K562 (cell line): ENCODE data around the gene BLID. TPM values are rescaled to one million over a fixed set of nuclear protein-coding genes. Genes with fewer than 3 reads are reported as not detected.

Source experiments
- ATAC-seq: fragments of 200-7000 bp; cut with Tn5 transposase; 3 replicates; pipeline ENCODE4 v1.9.1; 2020; ENCODE audit warnings: moderate library complexity
- BruUV-seq: library from RNA; stranded (reverse); fragments of 400-500 nt; replicated peaks from 2 replicates; lab custom pipeline; 2021; lab: Mats Ljungman, UMichigan
- CTCF ChIA-PET: fragments of 300-600 bp; formaldehyde crosslinking; extraction: SDS; loops from one replicate; lab custom pipeline; 2021; ENCODE audit warnings: low intra/inter-chr PET ratio; lab: Yijun Ruan, JAX
- POLR2A ChIA-PET: fragments of 300-600, 350-650 bp; sonication (Branson Sonifier 250); formaldehyde crosslinking; extraction: SDS; loops from one replicate; lab custom pipeline; 2021; ENCODE audit warnings: antibody characterized with exemption, inconsistent platforms; lab: Yijun Ruan, JAX
- DNase-seq, 4 experiments: peaks; one replicate each; pipeline versions ENCODE4 v3.0.0 to v3.0.0-alpha.2; 2011 to 2018; ENCODE audit warnings: low spot score in 3 of 4, mixed read lengths in 3 of 4; ENCODE audit errors: extremely low read depth in 1 of 4
- FAIRE-seq: peaks from 2 replicates; lab custom pipeline; 2011; peaks lifted over from hg19 to GRCh38; lab: Jason Lieb, UNC
- H2AFZ ChIP-seq: 2 replicates; pipeline ENCODE4 v1.6.0; 2011; ENCODE audit warnings: low read depth, low read length, control low read depth, inconsistent platforms
- H3K27ac ChIP-seq: fragments of 200-600 bp; 3 replicates; pipeline ENCODE4 v1.8.0; 2011; ENCODE audit warnings: low read depth, mild to moderate bottlenecking, control low read depth, inconsistent platforms, low read length, moderate library complexity, mixed read lengths; ENCODE audit errors: extremely low read depth
- H3K27me3 ChIP-seq, 2 experiments: fragments of 300-600 bp in 1 of 2; 2 replicates in 1 of 2; 3 replicates in 1 of 2; pipeline versions ENCODE4 v1.6.0 to v1.8.0; 2011; ENCODE audit warnings: inconsistent platforms in 2 of 2, low read length in 2 of 2, mild to moderate bottlenecking in 1 of 2, mixed read lengths in 1 of 2, moderate library complexity in 1 of 2; ENCODE audit not compliant: control insufficient read depth in 2 of 2, insufficient read depth in 2 of 2
- H3K36me3 ChIP-seq: fragments of 300-600 bp; 3 replicates; pipeline ENCODE4 v1.8.0; 2011; ENCODE audit warnings: mild to moderate bottlenecking, low read length, inconsistent platforms; ENCODE audit not compliant: control insufficient read depth, insufficient read depth
- H3K4me1 ChIP-seq, 2 experiments: fragments of 200-600 bp in 1 of 2; replicated peaks in 1 of 2; 2 replicates in 1 of 2; 3 replicates in 1 of 2; pipeline versions ENCODE4 v1.5.1 to v1.8.0; 2011; ENCODE audit warnings: inconsistent platforms in 2 of 2, low read length in 2 of 2, mild to moderate bottlenecking in 1 of 2, mixed read lengths in 1 of 2, moderate library complexity in 1 of 2; ENCODE audit not compliant: control insufficient read depth in 2 of 2, insufficient read depth in 2 of 2
- H3K4me2 ChIP-seq: 2 replicates; pipeline ENCODE4 v1.6.1; 2011; ENCODE audit warnings: low read length, control low read depth, inconsistent platforms, mixed read lengths; ENCODE audit not compliant: insufficient read depth
- H3K4me3 ChIP-seq: fragments of 200-600 bp; sonication (generic), shearing (Covaris generic); 2 replicates; pipeline ENCODE4 v1.5.1; 2016; ENCODE audit warnings: control low read depth, inconsistent platforms
- H3K79me2 ChIP-seq: fragments of 200-600 bp; 3 replicates; pipeline ENCODE4 v1.8.0; 2011; ENCODE audit warnings: low read length, inconsistent platforms; ENCODE audit not compliant: control insufficient read depth, insufficient read depth
- H3K9ac ChIP-seq, 2 experiments: 2 replicates each; pipeline versions ENCODE4 v1.6.0 to v1.6.1; 2011; ENCODE audit warnings: low read depth in 2 of 2, low read length in 2 of 2, control low read depth in 1 of 2, inconsistent platforms in 1 of 2, mild to moderate bottlenecking in 1 of 2, mixed read lengths in 1 of 2; ENCODE audit not compliant: insufficient read depth in 1 of 2
- H3K9me1 ChIP-seq: one replicate; pipeline ENCODE4 v1.6.0; 2011; ENCODE audit warnings: inconsistent platforms, mild to moderate bottlenecking, low read length, moderate library complexity; ENCODE audit not compliant: control insufficient read depth, insufficient read depth
- H3K9me3 ChIP-seq: replicated peaks from 2 replicates; pipeline ENCODE4 v1.5.1; 2011; ENCODE audit warnings: low read depth, low read length, inconsistent platforms; ENCODE audit not compliant: control insufficient read depth, insufficient read depth
- H4K20me1 ChIP-seq: replicated peaks from 2 replicates; pipeline ENCODE4 v1.6.1; 2011; ENCODE audit warnings: low read length, inconsistent platforms, mixed read lengths; ENCODE audit not compliant: control insufficient read depth, insufficient read depth
- KAT2B ChIP-seq: IDR thresholded peaks from one replicate; pipeline ENCODE4 v1.6.1; 2012; ENCODE audit warnings: low read depth, mild to moderate bottlenecking, control low read depth, inconsistent platforms, low read length, moderate library complexity
- MYNN ChIP-seq, 2 experiments: sonication (generic); formaldehyde crosslinking in 1 of 2; IDR thresholded peaks; 2 replicates each; pipeline versions ENCODE4 v1.5.0 to v1.6.1; 2016 to 2020; ENCODE audit warnings: antibody characterized with exemption in 1 of 2, missing genetic modification reagents in 1 of 2
- OTX1 ChIP-seq: fragments of 450-650 bp; formaldehyde crosslinking; IDR thresholded peaks from 2 replicates; pipeline ENCODE4 v1.4.0; 2022; ENCODE audit warnings: mild to moderate bottlenecking
- RB1 ChIP-seq: fragments of 450-650 bp; IDR thresholded peaks from 2 replicates; pipeline ENCODE4 v1.6.1; 2017; ENCODE audit warnings: low read depth, mild to moderate bottlenecking
- RBM34 ChIP-seq: fragments of 200-400 bp; formaldehyde crosslinking; IDR thresholded peaks from 2 replicates; pipeline ENCODE4 v1.6.1; 2018; ENCODE audit warnings: low read length, borderline replicate concordance; ENCODE audit not compliant: insufficient read depth
- SMAD1 ChIP-seq: fragments of 150-350 bp; IDR thresholded peaks from 2 replicates; pipeline ENCODE4 v1.6.1; 2014; ENCODE audit warnings: low read length, low read depth; ENCODE audit not compliant: partially characterized antibody
- SRSF7 ChIP-seq: fragments of 200-400 bp; formaldehyde crosslinking; optimal IDR thresholded peaks from 2 replicates; pipeline ENCODE3; 2017; ENCODE audit warnings: mild to moderate bottlenecking, low read depth, low read length
- YBX1 ChIP-seq: fragments of 450-650 bp; IDR thresholded peaks from 2 replicates; pipeline ENCODE4 v1.7.1; 2016; ENCODE audit warnings: mild to moderate bottlenecking
- ZNF134 ChIP-seq: fragments of 250-450 bp; sonication (Bioruptor Pico); conservative IDR thresholded peaks from 2 replicates; pipeline ENCODE4 v1.4.0; 2020
- ZNF76 ChIP-seq: fragments of 250-450 bp; sonication (Bioruptor Pico); IDR thresholded peaks from 2 replicates; pipeline ENCODE4 v1.4.0; 2020; ENCODE audit warnings: mild to moderate bottlenecking, moderate library complexity, borderline replicate concordance
- WGBS: fragments of 100-300 bp; shearing (Covaris generic); methylation state at CpG from one replicate; pipeline ENCODE4 v1.1.6; 2016; ENCODE audit warnings: low coverage, mixed read lengths; ENCODE audit not compliant: insufficient coverage; ENCODE audit errors: missing lambda C conversion rate; 5-methylcytosine and 5-hydroxymethylcytosine counted together
- in situ Hi-C: fragments of 300-500 bp; cut with MboI; formaldehyde crosslinking; loops from 4 replicates; pipeline ENCODE4 v1.15.0; 2018; ENCODE audit warnings: inconsistent platforms, mixed read lengths
- intact Hi-C: fragments of 100-400 bp; cut with micrococcal nuclease; formaldehyde crosslinking; loops from 2 replicates; pipeline ENCODE4 v1.14.2; 2022
- polyA plus RNA-seq, 8 experiments: library from polyadenylated mRNA; depleted of rRNA in 4 of 8; stranded (reverse) in 5 of 8; unstranded in 3 of 8; fragments of >200 nt; fragmentation: Nextera tagmentation in 2 of 8; fragmentation: Illumina TruSeq in 1 of 8; extraction: Ambion mirVana in 2 of 8; extraction: Trizol in 1 of 8; gene quantifications; 2 replicates each; pipeline versions ENCODE4 v1.2.1 to v1.2.3, GENCODE V29; 2011 to 2014; ENCODE audit warnings: inconsistent platforms in 1 of 8, missing spikeins in 1 of 8
- total RNA-seq, 7 experiments: library from RNA; depleted of rRNA in 6 of 7; stranded (reverse); fragments of >200 nt in 6 of 7; fragmentation: Illumina TruSeq in 2 of 7; extraction: Trizol in 2 of 7; gene quantifications; 2 replicates each; pipeline versions ENCODE4 v1.2.1 to v1.2.3, GENCODE V29; 2011 to 2021; ENCODE audit warnings: low replicate concordance in 1 of 7
- TF ChIP-seq, protein P1 (sequence below): fragments of 450-650 bp; IDR thresholded peaks from 2 replicates; pipeline ENCODE4 v1.6.1; 2016; ENCODE audit warnings: missing biosample characterization, missing genetic modification characterization
- TF ChIP-seq, protein P2 (sequence below), 3 experiments: fragments of 200-800 bp in 1 of 3; sonication (Bioruptor generic) in 1 of 3; sonication (generic) in 1 of 3; formaldehyde crosslinking in 1 of 3; IDR thresholded peaks; 2 replicates each; pipeline versions ENCODE4 v1.6.1 to v1.8.0; 2016 to 2022; ENCODE audit warnings: mild to moderate bottlenecking in 2 of 3, missing compliant biosample characterization in 2 of 3, missing genetic modification characterization in 2 of 3, missing genetic modification reagents in 1 of 3

The BLID gene
- total and polyA plus RNA-seq, 9 of the 15 experiments (the other 6 are each of a cell fraction or from before 2014, with no cell fraction given) = not detected

DNA sequence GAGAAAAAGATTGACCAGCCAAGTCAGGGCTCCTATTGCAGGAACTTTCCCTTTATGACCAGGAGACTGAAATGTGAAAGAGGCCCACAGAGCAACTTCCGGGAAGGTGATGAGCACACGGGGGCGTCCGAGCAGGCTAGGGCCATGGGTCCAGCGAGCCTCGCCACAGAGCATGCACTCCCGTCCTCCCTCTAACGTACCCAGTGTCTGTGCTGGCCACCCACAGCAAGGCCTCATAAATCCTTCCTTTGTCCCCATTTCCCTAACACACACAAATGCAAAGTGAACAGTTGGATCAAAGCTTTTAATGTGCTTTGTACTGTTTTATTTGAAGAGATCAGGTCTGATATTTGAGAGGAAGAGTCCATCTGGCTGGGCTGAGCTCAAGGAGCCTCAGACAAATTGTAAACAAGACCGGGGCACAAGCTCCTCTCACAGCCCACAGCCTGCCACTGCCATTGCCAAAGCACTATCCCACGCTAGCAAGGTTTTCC is 44.3 kb downstream of the BLID start:
- TF ChIP-seq ZNF76 (no peak), SMAD1 (no peak), YBX1 (no peak), ZNF134 (CRISPR knock-in tag) (no peak), SRSF7 (no peak), RB1 (no peak), MYNN (IDR thresholded peaks at IDR 0.05) (no peak), MYNN (CRISPR knock-in tag; IDR thresholded peaks at IDR 0.05) (no peak), RBM34 (no peak), KAT2B (no peak), OTX1 (CRISPR knock-in tag) (no peak)
- TF ChIP-seq, protein P1, sequence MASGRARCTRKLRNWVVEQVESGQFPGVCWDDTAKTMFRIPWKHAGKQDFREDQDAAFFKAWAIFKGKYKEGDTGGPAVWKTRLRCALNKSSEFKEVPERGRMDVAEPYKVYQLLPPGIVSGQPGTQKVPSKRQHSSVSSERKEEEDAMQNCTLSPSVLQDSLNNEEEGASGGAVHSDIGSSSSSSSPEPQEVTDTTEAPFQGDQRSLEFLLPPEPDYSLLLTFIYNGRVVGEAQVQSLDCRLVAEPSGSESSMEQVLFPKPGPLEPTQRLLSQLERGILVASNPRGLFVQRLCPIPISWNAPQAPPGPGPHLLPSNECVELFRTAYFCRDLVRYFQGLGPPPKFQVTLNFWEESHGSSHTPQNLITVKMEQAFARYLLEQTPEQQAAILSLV = no peak
- TF ChIP-seq, protein P2, sequence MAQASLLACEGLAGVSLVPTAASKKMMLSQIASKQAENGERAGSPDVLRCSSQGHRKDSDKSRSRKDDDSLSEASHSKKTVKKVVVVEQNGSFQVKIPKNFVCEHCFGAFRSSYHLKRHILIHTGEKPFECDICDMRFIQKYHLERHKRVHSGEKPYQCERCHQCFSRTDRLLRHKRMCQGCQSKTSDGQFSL (CRISPR knock-in tag; IDR thresholded peaks at IDR 0.05) = no peak
- TF ChIP-seq, protein P2 (tag; IDR thresholded peaks at IDR 0.05) = no peak
- TF ChIP-seq, all 486 proteins: peak for 0
- Histone ChIP-seq H3K4me1 (no peaks in the 10 kb centered on the region), H3K27ac (no peak overlapping the region), H3K4me3 (no peak overlapping the region), H3K27me3 (no peaks in the 10 kb centered on the region), H3K79me2 (no peaks in the 10 kb centered on the region), H3K4me2 (no peak overlapping the region), H3K9me3 (no peaks in the 10 kb centered on the region; the same call in 1 of the 2 replicates), H2AFZ (no peak overlapping the region), H3K36me3 (no peaks in the 10 kb centered on the region), H3K9me1 (no peaks in the 10 kb centered on the region), H4K20me1 (no peaks in the 10 kb centered on the region), H3K9ac (no peak overlapping the region)
- DNase-seq (no peak), FAIRE-seq (no peak), ATAC-seq (no peak)
- in situ Hi-C loops = no loop called here
- WGBS = 1% methylated on average over 10 of the region's 10 CpGs
- no TSS peak for BruUV-seq
- ChIA-PET POLR2A (no interaction called here), CTCF (no interaction called here)
- intact Hi-C loops = no loop called here
